Left ventricle myocardium inferior (tissue), 1 donor: ENCODE measurements around the gene NAB2. TPM values are rescaled to one million over a fixed set of nuclear protein-coding genes. Genes with fewer than 3 reads are reported as not detected.

Experiments
- DNase-seq: peaks from one replicate; pipeline ENCODE4 v3.0.0-alpha.2; 2020
- H3K27ac ChIP-seq: fragments of 200-600 bp; replicated peaks from 2 replicates; pipeline ENCODE4 v1.8.0; 2021
- H3K27me3 ChIP-seq: fragments of 200-600 bp; 2 replicates; pipeline ENCODE4 v1.8.0; 2021; ENCODE audit warnings: low read depth
- H3K36me3 ChIP-seq: fragments of 200-600 bp; 2 replicates; pipeline ENCODE4 v1.8.0; 2021
- H3K4me1 ChIP-seq: fragments of 200-600 bp; 2 replicates; pipeline ENCODE4 v1.8.0; 2021
- H3K4me3 ChIP-seq: fragments of 200-600 bp; 2 replicates; pipeline ENCODE4 v1.8.0; 2021; ENCODE audit warnings: mild to moderate bottlenecking, moderate library complexity
- H3K9me3 ChIP-seq: fragments of 200-600 bp; replicated peaks from 2 replicates; pipeline ENCODE4 v1.8.0; 2021
- intact Hi-C: fragments of 100-400 bp; cut with micrococcal nuclease; formaldehyde crosslinking; loops from one replicate; pipeline ENCODE4 v1.11.0; 2022
- total RNA-seq: library from RNA; stranded (reverse); fragmentation: NEBNext Ultra II Directional; extraction: Animal tissue kit (Norgen Biotek cat#: 25700); gene quantifications from one replicate; pipeline ENCODE4 v1.2.1, GENCODE V29; 2021
- TF ChIP-seq, protein P1 (sequence below): fragments of 200-600 bp; IDR thresholded peaks from 2 replicates; pipeline ENCODE4 v1.8.0; 2021; ENCODE audit warnings: antibody characterized with exemption, mild to moderate bottlenecking, borderline replicate concordance
- donor health status: DM: no; HTN: yes; CAD: no; lungs with severe emphysema.

Gene NAB2
- total RNA-seq, 1 donor from 2014 or later = 10.1 TPM

- DNase-seq = no peak
- H3K27ac ChIP-seq = no peak overlapping the region
- peaks cover 14% of the 10 kb centered on the region for H3K4me1 ChIP-seq
- no peaks in the 10 kb centered on the region for H3K27me3 ChIP-seq
- intact Hi-C loops = no loop called here
- no peaks in the 10 kb centered on the region for H3K9me3 ChIP-seq
- H3K36me3 ChIP-seq = peaks cover 77% of the 10 kb centered on the region
- TF ChIP-seq, protein P1, sequence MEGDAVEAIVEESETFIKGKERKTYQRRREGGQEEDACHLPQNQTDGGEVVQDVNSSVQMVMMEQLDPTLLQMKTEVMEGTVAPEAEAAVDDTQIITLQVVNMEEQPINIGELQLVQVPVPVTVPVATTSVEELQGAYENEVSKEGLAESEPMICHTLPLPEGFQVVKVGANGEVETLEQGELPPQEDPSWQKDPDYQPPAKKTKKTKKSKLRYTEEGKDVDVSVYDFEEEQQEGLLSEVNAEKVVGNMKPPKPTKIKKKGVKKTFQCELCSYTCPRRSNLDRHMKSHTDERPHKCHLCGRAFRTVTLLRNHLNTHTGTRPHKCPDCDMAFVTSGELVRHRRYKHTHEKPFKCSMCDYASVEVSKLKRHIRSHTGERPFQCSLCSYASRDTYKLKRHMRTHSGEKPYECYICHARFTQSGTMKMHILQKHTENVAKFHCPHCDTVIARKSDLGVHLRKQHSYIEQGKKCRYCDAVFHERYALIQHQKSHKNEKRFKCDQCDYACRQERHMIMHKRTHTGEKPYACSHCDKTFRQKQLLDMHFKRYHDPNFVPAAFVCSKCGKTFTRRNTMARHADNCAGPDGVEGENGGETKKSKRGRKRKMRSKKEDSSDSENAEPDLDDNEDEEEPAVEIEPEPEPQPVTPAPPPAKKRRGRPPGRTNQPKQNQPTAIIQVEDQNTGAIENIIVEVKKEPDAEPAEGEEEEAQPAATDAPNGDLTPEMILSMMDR = no peak
- H3K4me3 ChIP-seq = no peak overlapping the region
Observed at GRCh38 chr12:57099047-57099714, 10.3 kb downstream of the NAB2 start.

DNA sequence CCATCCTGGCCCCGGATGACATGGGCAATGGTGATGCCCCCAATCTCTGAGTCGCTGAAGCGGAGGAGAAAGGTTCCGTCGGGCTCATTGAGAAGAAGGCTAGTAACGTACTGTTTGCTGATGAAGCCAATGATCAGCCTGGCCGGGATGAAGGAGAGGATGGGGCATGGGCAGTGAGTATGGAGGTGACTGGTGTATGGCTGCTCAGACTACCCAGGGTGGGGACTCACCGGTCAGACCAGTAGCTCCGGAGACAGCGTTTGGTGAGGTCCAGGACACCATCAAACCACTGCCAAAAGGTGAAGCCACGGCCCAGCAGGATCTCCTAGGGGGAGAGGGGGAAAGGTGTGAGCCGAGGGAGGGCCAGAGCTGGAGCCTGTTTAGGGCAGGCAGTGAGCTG, 10.9 kb downstream of the NAB2 start:
- peaks cover 8% of the 10 kb centered on the region for H3K4me1 ChIP-seq
- no peak overlapping the region for H3K4me3 ChIP-seq
- no peak for DNase-seq
- TF ChIP-seq, protein P1 = no peak
- no peaks in the 10 kb centered on the region for H3K9me3 ChIP-seq
- H3K27me3 ChIP-seq = no peaks in the 10 kb centered on the region
- intact Hi-C loops = no loop called here
- no peak overlapping the region for H3K27ac ChIP-seq
- H3K36me3 ChIP-seq = peaks cover 79% of the 10 kb centered on the region

DNA sequence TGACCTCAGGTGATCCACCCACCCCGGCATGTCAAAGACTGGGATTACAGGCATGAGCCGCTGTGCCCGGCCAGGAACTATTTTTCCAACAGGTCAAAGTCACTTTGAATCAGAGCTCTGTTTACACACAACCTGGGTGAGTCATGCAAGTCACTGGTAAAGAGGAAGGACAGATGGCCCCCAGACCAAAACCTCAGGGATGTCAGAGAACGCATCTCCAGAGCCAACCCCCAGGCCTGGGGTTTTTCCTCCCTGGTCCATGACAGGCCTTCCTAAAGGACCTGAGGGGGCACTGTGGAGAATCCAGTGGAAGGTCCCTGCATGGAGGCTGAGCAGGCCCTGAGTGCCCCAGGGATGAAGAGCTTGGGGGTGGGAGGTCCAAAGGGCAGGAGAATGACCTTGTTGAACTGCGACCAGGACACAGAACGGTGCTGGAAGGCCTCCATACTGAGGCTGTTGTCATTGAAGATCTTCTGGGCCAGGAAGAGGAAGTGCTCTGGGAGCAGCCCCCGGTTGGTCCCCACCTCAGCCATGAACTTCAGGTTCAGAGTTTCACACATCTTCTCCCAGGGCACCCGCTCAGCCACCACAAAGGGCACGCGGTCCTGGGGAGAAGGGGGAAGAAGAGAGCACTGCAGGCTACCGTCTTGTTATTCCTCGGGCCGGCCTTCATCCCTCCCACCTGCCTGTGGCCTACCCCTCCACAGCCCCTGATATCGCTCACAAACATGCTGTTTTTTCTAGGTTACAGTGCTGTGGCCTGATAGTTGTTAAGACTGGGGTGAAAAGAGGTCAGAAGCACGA, 13.2 kb downstream of the NAB2 start:
- TF ChIP-seq, protein P1 = no peak
- Histone ChIP-seq H3K4me1 (peaks cover 11% of the 10 kb centered on the region), H3K27ac (no peak overlapping the region), H3K36me3 (peaks cover 78% of the 10 kb centered on the region), H3K9me3 (no peaks in the 10 kb centered on the region), H3K27me3 (no peaks in the 10 kb centered on the region), H3K4me3 (no peak overlapping the region)
- intact Hi-C loops = no loop called here
- no peak for DNase-seq

DNA sequence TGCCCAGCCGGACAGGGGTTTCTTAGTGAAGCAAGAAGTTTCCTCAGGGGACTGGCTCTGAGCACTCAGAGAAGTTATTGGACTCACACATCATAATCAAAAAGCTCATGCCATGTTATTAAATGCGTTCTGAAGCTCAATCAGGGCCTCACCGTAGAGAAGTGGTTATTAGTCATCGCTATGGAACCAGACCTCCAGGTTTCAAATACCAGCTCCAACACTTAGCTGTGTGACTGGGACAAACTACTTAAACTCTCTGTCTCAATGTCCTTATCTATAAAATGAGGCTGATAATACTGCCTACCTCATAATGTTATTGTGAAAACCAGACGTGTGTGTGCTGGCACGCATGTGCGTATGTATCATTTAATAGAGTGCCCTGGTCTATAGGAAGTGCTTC, 14.9 kb downstream of the NAB2 start:
- no peak overlapping the region for H3K27ac ChIP-seq

GRCh38 chr12:57104292-57104910, 15.5 kb downstream of the NAB2 start:
- H3K27ac ChIP-seq = no peak overlapping the region
- TF ChIP-seq, protein P1 = no peak
- peaks cover 59% of the 10 kb centered on the region for H3K36me3 ChIP-seq
- no peak overlapping the region for H3K4me3 ChIP-seq
- H3K9me3 ChIP-seq = no peaks in the 10 kb centered on the region
- intact Hi-C loops = no loop called here
- no peak for DNase-seq
- H3K27me3 ChIP-seq = no peaks in the 10 kb centered on the region
- H3K4me1 ChIP-seq = peaks cover 30% of the 10 kb centered on the region

More for the DNA sequence above, 14.9 kb downstream of the NAB2 start:
- Histone ChIP-seq H3K4me3 (no peak overlapping the region), H3K36me3 (peaks cover 64% of the 10 kb centered on the region), H3K27me3 (no peaks in the 10 kb centered on the region), H3K4me1 (peaks cover 25% of the 10 kb centered on the region), H3K9me3 (no peaks in the 10 kb centered on the region)
- intact Hi-C loops = no loop called here
- TF ChIP-seq, protein P1 = no peak
- DNase-seq = no peak
